IPS DF 4.7 (cell line): ENCODE data around the gene ACTBL2.
"Not testable (repeated sequence)": the region's sequence is repeated elsewhere in the genome, so short reads cannot be mapped to it uniquely, and the experiment has no call there.

ENCODE experiments used
- DNase-seq: peaks from one replicate; pipeline ENCODE4 v3.0.0-alpha.2; 2013; ENCODE audit warnings: low spot score; ENCODE audit errors: extremely low read depth

ACTBL2 gene

GRCh38 chr5:57482671-57483106 lies at the start of gene ACTBL2:
ACTBL2 (minus strand) TSS chr5:57482811; CDS start chr5:57482707, 104 bp downstream.
- DNase-seq, result no peak

- no peak for DNase-seq
These were observed 48.7 kb upstream of the ACTBL2 start for GRCh38 chr5:57531333-57531732.

GRCh38 chr5:57529864-57530263 lies 47.3 kb upstream of the ACTBL2 start:
- no peak for DNase-seq

DNA sequence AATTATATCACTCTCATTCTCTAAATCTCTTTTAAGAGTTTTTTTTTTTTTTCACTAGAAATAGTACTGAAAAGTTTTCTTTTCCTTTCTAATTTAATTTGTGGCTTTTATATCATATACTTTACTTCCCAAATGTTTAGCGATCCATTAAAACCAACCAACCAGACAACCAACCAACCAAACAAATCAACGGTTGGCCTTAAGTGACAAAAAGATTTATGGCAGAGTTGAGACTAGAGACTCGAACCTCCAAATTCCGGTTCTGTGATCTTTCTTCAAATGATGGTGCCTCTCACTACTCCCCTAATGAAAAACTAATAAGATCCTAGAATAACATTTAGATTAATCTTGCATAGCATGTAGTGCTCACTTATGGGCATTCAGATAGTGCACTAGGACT lies 45.3 kb upstream of the ACTBL2 start:
- no peak for DNase-seq

- DNase-seq, result no peak
These were observed 41.9 kb upstream of the ACTBL2 start for GRCh38 chr5:57524348-57525060.

- DNase-seq, result not testable (repeated sequence)
These were observed 39.9 kb upstream of the ACTBL2 start for GRCh38 chr5:57522477-57522876.

GRCh38 chr5:57518415-57518814 lies 35.8 kb upstream of the ACTBL2 start:
- DNase-seq, result not testable (repeated sequence)

- DNase-seq, result no peak
These were observed 34.6 kb upstream of the ACTBL2 start for GRCh38 chr5:57517250-57517649.

DNA sequence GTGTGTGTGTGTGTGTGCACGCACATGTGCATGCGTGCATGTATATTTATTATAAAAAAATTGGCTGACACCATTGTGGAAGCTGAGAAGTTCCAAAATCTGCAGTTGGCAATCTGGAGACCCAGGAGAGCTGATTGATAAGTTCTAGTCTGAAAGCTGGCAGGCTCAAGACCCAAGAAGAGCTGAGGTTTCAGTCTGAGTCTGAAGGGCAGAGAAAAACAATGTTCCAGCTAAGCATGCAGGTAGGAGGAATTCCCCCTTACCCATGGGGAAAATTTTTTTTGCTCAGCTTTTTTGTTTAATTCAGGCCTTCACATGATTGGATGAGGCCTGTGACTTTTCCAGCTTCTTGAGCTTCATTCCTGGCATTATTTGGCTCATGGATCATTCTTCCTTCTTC lies 31.2 kb upstream of the ACTBL2 start:
- no peak for DNase-seq

GRCh38 chr5:57511321-57511720 lies 28.7 kb upstream of the ACTBL2 start:
- no peak for DNase-seq

DNA sequence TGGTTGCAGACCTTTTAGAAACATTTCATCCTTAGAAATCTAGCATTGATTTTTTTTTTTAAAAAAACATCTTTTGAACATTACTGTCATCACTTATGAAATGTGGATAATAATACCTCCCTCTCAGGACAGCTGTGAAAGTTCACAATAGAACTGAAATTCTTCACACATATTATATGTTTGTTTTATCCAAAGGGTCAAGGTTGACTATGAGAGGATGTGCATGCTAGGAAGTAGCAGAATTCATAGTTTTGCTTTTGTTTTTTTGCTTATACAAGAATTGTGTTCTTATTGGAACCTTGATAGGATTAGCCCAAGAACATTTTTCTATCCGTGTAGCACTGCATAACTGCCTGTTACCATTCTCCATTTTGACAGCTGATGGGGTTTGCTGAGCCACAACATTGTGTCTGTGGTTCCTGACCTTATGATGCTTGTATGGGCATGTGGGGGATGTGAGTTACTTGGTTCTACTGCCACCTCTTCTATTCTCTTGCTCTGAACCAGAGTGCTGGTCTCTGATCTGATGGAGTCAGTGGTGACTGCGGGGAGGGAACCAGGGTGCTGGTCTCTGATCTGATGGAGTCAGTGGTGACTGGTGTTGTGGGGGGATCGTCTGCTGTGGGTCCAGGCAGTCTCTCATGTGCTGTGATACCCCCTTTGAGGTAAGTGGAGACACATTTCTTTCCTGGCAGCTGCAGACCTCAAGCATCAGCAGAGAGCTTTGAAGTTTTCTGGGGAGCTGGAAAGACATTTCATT lies 27.1 kb upstream of the ACTBL2 start:
- no peak for DNase-seq

GRCh38 chr5:57508211-57508610 lies 25.6 kb upstream of the ACTBL2 start:
- DNase-seq, result no peak

DNA sequence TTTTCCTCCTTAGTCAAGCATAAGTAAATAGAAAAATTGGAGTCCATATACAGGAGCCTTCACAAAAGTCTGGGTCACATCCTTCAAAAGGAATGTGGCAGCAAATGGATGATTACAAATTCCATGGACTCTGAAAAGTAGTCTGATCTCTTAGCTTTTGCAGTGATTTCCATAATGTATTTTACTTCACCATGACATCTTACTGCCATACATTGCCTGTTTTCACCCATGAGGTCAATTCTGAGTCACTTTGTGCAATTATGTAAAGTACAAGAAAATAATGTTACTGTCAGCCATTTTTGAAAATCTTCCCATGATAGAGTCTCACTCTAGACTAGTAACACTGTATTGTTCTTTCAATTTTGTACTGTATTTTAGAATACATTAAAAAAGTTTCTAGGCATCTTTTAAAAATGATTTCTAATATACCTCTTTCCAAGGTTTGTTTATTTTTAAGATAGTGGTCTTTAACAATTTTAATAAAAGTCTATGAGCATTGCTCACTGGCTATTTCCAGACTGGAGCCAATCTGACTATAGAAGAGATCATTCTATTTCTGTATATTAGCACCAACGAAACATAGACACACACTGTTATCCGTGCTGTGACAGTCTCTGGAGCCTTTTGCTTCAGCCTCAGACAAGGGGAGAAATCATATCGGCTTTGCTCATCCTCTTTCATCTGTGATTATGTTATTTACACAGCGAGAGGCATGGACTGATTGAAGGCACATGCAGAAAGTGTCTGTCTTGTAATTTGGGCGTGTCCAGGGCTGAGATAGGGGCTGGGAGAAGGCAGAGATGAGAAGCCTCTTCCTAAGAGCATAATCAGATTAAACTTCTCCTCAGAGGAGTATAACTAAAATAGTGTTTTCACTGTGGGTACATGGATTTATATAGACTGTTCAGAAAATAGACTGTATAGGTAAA lies 22.9 kb upstream of the ACTBL2 start:
- no peak for DNase-seq

- no peak for DNase-seq
These were observed 21.7 kb upstream of the ACTBL2 start for GRCh38 chr5:57504357-57504756.

- no peak for DNase-seq
These were observed 20.8 kb upstream of the ACTBL2 start for GRCh38 chr5:57503433-57503832.

GRCh38 chr5:57501414-57502201 lies 19.0 kb upstream of the ACTBL2 start:
- DNase-seq, result no peak

GRCh38 chr5:57499262-57500050 lies 16.8 kb upstream of the ACTBL2 start:
- peak; percentile 30 for DNase-seq

DNA sequence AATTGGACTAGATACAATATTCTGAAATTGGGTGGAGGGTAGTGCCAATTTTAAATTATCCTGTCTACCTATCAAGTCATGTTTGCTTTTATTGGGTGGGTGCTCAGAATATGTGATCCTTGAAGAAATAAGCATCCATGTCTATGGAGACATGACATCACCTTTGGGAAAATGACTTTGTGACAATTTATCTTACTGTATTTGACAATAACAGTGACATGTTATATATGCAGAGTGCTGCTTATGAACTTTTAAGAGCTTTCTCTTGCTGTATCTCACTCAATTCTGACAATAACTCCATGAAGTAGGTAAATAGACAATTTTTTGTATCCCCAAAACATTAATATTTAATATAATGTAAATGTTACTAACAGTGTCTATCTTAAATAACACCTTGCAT lies 15.1 kb upstream of the ACTBL2 start:
- DNase-seq, result no peak

GRCh38 chr5:57495285-57496086 lies 12.9 kb upstream of the ACTBL2 start:
- DNase-seq, result no peak
